Measurements from ENCODE around the gene GINS2.

Gene GINS2

DNA sequence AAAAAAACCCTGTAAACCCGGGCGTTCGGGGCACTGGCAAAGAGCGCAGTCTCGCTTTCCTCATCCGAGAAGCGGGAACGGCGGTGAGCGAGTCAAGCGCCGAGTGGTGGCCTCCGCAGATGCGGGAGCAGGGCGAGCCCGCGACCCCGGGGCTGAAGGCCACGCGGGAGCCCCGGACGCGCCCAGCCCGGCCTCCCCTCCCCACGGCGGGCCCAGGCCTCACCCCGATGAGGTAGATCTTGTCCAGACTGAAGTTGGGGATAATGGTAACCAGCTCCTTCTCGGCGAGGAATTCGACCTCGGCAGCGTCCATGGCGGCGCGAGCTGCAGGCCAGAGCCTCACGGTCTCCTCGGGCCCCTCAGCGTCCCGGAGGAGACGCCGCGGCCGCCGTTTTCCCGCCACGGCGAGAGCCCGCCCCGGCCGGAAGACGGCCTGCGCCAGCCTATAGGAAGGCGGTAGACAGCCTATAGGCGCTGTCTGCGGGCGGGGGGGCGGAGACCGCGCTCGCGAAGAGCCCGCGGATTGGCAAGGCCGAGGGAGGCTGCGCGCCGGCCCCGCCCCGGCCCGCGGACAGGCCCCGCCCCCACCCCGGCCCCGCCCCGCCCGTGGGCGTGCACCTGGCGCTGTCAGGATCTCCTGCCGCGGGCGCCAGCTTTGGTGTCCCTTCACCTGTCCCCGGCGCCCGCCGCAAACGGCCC lies at the start of gene GINS2:
GINS2 (minus strand) TSS at position 369 of the 699 bp plus-strand sequence; CDS start at position 313, 56 bp downstream.
- TF ChIP-seq ZNF565 (CRISPR knock-in tag; conservative IDR thresholded peaks at IDR 0.05; ENCODE audit: low read depth) (no peak), PPARA (CRISPR knock-in tag; IDR thresholded peaks at IDR 0.05; ENCODE audit: borderline replicate concordance) (no peak), ZC3H10 (CRISPR knock-in tag; IDR thresholded peaks at IDR 0.05) (no peak), ISL1 (CRISPR knock-in tag; IDR thresholded peaks at IDR 0.05) (no peak), ZNF70 (CRISPR knock-in tag; IDR thresholded peaks at IDR 0.05) (no peak), ZNF8 (CRISPR knock-in tag; IDR thresholded peaks at IDR 0.05) (no peak), RARB (CRISPR knock-in tag; IDR thresholded peaks at IDR 0.05) (no peak), SNAI2 (CRISPR knock-in tag; IDR thresholded peaks at IDR 0.05) (no peak)
- TF ChIP-seq, protein P1, sequence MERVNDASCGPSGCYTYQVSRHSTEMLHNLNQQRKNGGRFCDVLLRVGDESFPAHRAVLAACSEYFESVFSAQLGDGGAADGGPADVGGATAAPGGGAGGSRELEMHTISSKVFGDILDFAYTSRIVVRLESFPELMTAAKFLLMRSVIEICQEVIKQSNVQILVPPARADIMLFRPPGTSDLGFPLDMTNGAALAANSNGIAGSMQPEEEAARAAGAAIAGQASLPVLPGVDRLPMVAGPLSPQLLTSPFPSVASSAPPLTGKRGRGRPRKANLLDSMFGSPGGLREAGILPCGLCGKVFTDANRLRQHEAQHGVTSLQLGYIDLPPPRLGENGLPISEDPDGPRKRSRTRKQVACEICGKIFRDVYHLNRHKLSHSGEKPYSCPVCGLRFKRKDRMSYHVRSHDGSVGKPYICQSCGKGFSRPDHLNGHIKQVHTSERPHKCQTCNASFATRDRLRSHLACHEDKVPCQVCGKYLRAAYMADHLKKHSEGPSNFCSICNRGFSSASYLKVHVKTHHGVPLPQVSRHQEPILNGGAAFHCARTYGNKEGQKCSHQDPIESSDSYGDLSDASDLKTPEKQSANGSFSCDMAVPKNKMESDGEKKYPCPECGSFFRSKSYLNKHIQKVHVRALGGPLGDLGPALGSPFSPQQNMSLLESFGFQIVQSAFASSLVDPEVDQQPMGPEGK (CRISPR knock-in tag; IDR thresholded peaks at IDR 0.05; ENCODE audit: borderline replicate concordance): no peak
- TF ChIP-seq, protein P2, sequence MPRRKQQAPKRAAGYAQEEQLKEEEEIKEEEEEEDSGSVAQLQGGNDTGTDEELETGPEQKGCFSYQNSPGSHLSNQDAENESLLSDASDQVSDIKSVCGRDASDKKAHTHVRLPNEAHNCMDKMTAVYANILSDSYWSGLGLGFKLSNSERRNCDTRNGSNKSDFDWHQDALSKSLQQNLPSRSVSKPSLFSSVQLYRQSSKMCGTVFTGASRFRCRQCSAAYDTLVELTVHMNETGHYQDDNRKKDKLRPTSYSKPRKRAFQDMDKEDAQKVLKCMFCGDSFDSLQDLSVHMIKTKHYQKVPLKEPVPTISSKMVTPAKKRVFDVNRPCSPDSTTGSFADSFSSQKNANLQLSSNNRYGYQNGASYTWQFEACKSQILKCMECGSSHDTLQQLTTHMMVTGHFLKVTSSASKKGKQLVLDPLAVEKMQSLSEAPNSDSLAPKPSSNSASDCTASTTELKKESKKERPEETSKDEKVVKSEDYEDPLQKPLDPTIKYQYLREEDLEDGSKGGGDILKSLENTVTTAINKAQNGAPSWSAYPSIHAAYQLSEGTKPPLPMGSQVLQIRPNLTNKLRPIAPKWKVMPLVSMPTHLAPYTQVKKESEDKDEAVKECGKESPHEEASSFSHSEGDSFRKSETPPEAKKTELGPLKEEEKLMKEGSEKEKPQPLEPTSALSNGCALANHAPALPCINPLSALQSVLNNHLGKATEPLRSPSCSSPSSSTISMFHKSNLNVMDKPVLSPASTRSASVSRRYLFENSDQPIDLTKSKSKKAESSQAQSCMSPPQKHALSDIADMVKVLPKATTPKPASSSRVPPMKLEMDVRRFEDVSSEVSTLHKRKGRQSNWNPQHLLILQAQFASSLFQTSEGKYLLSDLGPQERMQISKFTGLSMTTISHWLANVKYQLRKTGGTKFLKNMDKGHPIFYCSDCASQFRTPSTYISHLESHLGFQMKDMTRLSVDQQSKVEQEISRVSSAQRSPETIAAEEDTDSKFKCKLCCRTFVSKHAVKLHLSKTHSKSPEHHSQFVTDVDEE (CRISPR knock-in tag; IDR thresholded peaks at IDR 0.05): no peak
- TF ChIP-seq, protein P3, sequence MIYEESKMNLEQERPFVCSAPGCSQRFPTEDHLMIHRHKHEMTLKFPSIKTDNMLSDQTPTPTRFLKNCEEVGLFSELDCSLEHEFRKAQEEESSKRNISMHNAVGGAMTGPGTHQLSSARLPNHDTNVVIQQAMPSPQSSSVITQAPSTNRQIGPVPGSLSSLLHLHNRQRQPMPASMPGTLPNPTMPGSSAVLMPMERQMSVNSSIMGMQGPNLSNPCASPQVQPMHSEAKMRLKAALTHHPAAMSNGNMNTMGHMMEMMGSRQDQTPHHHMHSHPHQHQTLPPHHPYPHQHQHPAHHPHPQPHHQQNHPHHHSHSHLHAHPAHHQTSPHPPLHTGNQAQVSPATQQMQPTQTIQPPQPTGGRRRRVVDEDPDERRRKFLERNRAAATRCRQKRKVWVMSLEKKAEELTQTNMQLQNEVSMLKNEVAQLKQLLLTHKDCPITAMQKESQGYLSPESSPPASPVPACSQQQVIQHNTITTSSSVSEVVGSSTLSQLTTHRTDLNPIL (CRISPR knock-in tag; IDR thresholded peaks at IDR 0.05; ENCODE audit: low read depth): no peak
- TF ChIP-seq, protein P4, sequence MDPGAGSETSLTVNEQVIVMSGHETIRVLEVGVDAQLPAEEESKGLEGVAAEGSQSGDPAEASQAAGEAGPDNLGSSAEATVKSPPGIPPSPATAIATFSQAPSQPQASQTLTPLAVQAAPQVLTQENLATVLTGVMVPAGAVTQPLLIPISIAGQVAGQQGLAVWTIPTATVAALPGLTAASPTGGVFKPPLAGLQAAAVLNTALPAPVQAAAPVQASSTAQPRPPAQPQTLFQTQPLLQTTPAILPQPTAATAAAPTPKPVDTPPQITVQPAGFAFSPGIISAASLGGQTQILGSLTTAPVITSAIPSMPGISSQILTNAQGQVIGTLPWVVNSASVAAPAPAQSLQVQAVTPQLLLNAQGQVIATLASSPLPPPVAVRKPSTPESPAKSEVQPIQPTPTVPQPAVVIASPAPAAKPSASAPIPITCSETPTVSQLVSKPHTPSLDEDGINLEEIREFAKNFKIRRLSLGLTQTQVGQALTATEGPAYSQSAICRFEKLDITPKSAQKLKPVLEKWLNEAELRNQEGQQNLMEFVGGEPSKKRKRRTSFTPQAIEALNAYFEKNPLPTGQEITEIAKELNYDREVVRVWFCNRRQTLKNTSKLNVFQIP (CRISPR knock-in tag; IDR thresholded peaks at IDR 0.05; ENCODE audit: borderline replicate concordance, low read depth): no peak
- ATAC-seq: peak; percentile 99

DNA sequence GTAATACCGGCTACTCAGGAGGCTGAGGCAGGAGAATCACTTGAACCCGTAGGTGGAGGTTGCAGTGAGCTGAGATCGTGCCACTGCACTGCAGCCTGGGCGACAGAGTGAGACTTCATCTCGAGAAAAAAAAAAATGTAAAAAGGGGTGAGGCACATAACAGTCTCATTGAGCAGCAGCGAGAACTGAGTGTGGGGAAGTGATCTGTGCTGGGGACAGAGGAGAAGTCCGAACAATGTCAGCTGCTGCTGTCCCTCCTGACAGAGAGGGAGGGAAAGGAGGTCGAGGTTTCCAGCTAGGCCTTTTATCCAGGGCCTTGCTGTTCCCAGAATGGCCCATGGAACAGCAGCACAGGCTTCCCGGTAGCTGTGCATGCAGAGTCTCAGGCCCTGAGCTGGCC lies 48.2 kb upstream of the GINS2 start:
- TF ChIP-seq SNAI2 (CRISPR knock-in tag; IDR thresholded peaks at IDR 0.05): no peak
- no peak for TF ChIP-seq ZNF8 (CRISPR knock-in tag; IDR thresholded peaks at IDR 0.05)
- TF ChIP-seq, protein P4 (CRISPR knock-in tag; IDR thresholded peaks at IDR 0.05; ENCODE audit: borderline replicate concordance, low read depth): no peak
- no peak for ATAC-seq

DNA sequence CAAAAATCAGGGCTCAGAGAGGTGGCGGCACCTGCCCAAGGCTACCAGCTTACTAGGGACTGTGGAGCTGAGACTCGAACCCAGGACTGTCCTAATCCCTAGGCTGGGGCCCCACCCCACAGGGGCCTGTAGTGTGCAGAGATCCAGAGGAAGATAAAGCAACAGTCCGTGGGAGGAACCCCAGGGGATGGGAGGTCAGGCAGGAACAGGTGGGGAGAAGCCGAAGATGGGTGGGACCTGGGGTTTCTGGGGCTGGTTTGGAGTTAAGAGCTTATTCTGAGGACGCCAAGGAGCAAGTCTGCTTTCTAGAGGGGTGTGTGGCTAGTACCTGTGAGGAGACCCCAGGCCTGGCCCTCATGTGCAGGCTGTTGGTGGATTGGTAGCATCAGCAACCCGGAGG lies 47.2 kb upstream of the GINS2 start:
- ATAC-seq: no peak
- no peak for TF ChIP-seq PPARA (CRISPR knock-in tag; IDR thresholded peaks at IDR 0.05; ENCODE audit: borderline replicate concordance)
- TF ChIP-seq, protein P3 (CRISPR knock-in tag; IDR thresholded peaks at IDR 0.05; ENCODE audit: low read depth): no peak
- no peak for TF ChIP-seq RARB (CRISPR knock-in tag; IDR thresholded peaks at IDR 0.05)
- no peak for TF ChIP-seq TCF4 (CRISPR knock-in tag; IDR thresholded peaks at IDR 0.05; ENCODE audit: borderline replicate concordance)
- TF ChIP-seq BACH2 (CRISPR knock-in tag; IDR thresholded peaks at IDR 0.05; ENCODE audit: borderline replicate concordance): no peak
- TF ChIP-seq, protein P1 (CRISPR knock-in tag; IDR thresholded peaks at IDR 0.05; ENCODE audit: borderline replicate concordance): no peak
- TF ChIP-seq CSDC2 (CRISPR knock-in tag; IDR thresholded peaks at IDR 0.05): no peak
- TF ChIP-seq, protein P4 (CRISPR knock-in tag; IDR thresholded peaks at IDR 0.05; ENCODE audit: borderline replicate concordance, low read depth): no peak
- TF ChIP-seq, protein P2 (CRISPR knock-in tag; IDR thresholded peaks at IDR 0.05): no peak
- no peak for TF ChIP-seq ZFP30 (CRISPR knock-in tag; IDR thresholded peaks at IDR 0.05)
- TF ChIP-seq ZNF8 (CRISPR knock-in tag; IDR thresholded peaks at IDR 0.05): no peak
- no peak for TF ChIP-seq SNAI2 (CRISPR knock-in tag; IDR thresholded peaks at IDR 0.05)
